GM20431 (cell line): ENCODE results near the gene MUC5B.

ENCODE experiments used
- in situ Hi-C: fragments of 300-500 bp; cut with MseI, MboI; formaldehyde crosslinking; loops from one replicate; pipeline ENCODE4 v1.15.0; 2020; ENCODE audit warnings: low sequenced_read_pairs; ENCODE audit not compliant: unreplicated experiment

The MUC5B gene

GRCh38 chr11:1219446-1219833, 3.4 kb upstream of the MUC5B start:
- in situ Hi-C loops, result no loop called here

GRCh38 chr11:1219834-1220815, 2.7 kb upstream of the MUC5B start:
- in situ Hi-C loops, result no loop called here

- in situ Hi-C loops, result no loop called here
These were observed 1.7 kb upstream of the MUC5B start for GRCh38 chr11:1220941-1221721.

- in situ Hi-C loops, result no loop called here
These were observed 986 bp upstream of the MUC5B start for GRCh38 chr11:1221848-1222311.

DNA sequence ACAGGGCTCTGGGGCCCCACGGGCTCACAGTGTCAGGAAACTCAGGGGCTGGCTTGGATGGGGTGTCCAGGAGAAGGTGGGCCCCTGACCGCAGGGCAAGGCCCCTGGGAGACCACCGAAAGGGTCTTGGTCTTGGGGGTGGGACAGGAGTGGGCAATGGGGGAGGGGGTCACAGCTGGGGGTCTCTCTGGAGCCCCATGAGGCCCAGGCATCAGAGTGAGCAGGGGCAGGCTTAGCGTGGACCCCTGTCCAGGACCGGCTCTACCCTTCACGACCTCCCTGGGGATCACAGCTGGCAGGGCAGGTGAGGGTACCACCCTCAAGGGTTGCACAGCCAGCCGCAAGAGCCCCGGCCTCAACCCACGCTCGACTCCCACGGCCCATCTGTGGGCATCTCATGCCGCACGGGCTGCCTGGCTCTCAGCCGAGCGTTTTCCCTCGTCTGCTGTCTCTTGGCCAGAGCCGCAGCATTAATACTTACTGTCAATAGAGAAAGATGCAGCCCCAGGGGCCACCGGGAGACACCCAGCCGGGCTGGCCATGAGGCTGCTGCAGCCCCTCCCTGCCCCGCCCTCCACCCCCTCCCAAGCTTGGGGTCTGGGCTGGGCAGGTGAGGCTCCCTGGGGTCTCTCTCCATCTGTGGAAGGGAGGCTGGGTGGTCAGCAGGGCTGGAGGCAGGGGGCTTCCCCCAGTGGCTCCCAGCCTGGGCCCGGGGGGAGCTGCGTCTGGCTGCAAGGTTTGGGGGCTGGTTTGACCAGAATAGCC, 662 bp downstream of the MUC5B start:
- in situ Hi-C loops, result no loop called here

GRCh38 chr11:1224111-1224490, 1.2 kb downstream of the MUC5B start:
- in situ Hi-C loops, result no loop called here

GRCh38 chr11:1224491-1225385, 1.9 kb downstream of the MUC5B start:
- in situ Hi-C loops, result no loop called here

GRCh38 chr11:1225386-1226225, 2.7 kb downstream of the MUC5B start:
- in situ Hi-C loops, result no loop called here

- in situ Hi-C loops, result no loop called here
These were observed 3.5 kb downstream of the MUC5B start for GRCh38 chr11:1226226-1226985.

DNA sequence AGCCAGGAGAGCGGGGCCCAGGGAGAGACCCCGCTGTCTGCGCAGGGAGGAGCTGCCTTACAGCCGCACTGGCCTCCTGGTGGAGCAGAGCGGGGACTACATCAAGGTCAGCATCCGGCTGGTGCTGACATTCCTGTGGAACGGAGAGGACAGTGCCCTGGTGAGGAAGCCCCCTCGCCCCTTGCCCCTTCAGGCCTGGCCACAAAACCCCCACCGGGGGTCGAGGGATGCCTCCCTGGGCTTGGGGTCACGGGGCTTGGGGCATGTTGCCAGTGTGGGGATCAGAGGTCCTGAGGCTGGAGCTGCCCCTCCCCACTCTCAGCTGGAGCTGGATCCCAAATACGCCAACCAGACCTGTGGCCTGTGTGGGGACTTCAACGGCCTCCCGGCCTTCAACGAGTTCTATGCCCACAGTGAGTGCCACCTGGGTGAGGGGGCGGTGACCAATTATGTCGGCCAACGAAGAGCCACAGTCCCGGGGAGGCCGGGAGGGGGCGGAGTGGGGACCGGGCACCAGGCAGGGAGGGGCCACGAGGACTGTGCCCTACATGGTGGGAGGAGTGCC, 4.2 kb downstream of the MUC5B start:
- in situ Hi-C loops, result no loop called here

DNA sequence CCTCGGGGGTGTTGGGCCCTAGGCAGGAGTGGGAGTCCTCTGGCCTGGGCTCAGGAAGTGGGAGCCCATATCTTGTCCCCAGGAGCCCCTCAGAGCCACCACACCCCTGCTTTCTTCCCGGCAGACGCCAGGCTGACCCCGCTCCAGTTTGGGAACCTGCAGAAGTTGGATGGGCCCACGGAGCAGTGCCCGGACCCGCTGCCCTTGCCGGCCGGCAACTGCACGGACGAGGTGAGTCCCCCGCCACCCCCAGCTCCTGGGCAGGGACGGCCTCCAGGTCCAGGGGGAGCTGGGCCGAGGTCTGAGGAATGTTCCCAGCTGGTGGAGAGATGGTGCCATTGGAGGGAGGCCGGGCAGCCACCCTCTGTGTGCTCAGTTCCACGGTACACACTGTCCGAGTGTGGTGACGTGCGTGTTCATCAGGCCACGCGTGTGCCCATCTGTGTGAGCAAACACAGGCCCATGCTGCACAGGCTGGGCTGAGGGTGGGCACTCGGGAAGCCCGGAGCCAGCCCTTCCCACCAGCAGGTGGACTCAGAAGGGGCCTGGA, 4.8 kb downstream of the MUC5B start:
- in situ Hi-C loops, result no loop called here

DNA sequence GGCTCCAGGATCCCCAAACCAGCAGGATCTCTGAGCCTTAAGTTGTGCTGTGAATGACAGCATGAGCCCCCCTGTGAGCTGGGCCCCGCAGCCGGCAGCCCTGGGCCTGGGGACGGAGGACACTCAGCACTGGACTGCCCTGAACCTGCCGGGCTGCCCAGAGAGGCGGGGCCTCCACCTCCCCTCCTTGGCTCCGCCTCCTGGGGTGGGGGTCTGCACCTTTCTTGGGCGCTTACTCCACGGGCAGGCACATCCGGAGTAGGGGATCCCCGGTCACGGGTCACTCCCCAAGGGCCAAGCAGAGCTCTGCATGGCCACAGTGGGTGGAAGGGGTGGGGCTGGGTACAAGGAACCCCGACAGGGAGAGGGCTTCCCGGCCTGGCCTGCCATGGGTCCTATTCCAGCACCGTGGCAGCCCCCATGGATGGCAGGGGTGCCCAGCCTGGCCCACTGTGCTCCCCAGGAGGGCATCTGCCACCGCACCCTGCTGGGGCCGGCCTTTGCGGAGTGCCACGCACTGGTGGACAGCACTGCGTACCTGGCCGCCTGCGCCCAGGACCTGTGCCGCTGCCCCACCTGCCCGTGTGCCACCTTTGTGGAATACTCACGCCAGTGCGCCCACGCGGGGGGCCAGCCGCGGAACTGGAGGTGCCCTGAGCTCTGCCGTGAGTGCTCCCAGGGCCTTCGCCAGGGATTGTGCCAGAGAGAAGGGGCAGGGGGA, 5.4 kb downstream of the MUC5B start:
- in situ Hi-C loops, result no loop called here

DNA sequence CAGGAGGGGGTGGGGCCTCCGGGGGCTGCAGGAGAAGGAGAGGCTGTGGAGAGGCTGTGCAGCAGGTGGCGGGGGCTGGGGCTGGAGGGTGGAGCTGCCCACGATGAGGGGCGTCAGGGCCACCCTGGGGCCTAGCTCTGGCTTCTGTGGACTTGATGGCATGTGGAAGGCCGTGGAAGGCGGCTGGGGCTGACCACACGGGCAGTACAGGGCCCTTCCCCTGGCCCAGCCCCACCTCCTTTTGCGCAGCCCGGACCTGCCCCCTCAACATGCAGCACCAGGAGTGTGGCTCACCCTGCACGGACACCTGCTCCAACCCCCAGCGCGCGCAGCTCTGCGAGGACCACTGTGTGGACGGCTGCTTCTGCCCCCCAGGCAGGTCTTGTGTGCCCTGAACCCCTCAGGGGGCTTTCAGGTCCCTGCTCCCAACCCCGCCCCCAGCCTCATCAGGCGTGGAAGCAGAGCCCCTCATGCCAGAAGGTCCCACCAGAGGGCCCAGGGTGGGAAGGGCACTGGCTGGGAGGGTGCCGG, 6.1 kb downstream of the MUC5B start:
- in situ Hi-C loops, result no loop called here

DNA sequence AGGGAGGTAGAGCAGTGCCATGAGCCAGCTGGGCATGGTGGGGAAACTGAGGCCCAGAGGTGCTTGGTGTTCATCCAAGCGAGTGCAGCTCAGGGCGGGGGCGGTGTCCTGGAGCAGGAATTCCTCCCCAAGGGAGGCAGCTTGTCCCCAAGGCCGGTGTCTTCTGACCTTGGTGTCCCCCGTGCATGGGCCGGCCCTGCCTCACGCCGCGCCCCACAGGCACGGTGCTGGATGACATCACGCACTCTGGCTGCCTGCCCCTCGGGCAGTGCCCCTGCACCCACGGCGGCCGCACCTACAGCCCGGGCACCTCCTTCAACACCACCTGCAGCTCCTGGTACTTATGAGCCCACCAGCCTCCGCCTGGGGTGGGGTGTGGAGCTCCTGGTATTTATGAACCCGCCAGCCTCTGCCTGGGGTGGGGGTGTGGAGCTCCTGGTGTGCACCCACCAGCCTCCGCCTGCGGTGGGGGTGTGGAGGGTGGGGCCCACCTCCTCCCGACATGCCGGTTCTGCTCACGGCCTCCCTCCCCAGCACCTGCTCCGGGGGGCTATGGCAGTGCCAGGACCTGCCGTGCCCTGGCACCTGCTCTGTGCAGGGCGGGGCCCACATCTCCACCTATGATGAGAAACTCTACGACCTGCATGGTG, 6.7 kb downstream of the MUC5B start:
- in situ Hi-C loops, result no loop called here

GRCh38 chr11:1230121-1230455, 7.2 kb downstream of the MUC5B start:
- in situ Hi-C loops, result no loop called here
